GM13976 (cell line): ENCODE measurements around the gene VIL1.

Source experiments
- DNase-seq: peaks from one replicate; pipeline ENCODE4 v3.0.0; 2012; ENCODE audit warnings: low spot score
- in situ Hi-C: fragments of 300-500 bp; cut with MboI; formaldehyde crosslinking; loops from one replicate; pipeline ENCODE4 v1.12.0; 2022; ENCODE audit warnings: low sequenced_read_pairs, mixed read lengths, inconsistent platforms; ENCODE audit not compliant: unreplicated experiment
- TF ChIP-seq, protein P1 (sequence below): IDR thresholded peaks from 2 replicates; pipeline ENCODE4 v1.5.1; 2012; ENCODE audit warnings: borderline replicate concordance, mild to moderate bottlenecking; ENCODE audit not compliant: insufficient read depth; ENCODE audit errors: extremely low read depth, missing control alignments, control extremely low read depth

Gene VIL1

DNA sequence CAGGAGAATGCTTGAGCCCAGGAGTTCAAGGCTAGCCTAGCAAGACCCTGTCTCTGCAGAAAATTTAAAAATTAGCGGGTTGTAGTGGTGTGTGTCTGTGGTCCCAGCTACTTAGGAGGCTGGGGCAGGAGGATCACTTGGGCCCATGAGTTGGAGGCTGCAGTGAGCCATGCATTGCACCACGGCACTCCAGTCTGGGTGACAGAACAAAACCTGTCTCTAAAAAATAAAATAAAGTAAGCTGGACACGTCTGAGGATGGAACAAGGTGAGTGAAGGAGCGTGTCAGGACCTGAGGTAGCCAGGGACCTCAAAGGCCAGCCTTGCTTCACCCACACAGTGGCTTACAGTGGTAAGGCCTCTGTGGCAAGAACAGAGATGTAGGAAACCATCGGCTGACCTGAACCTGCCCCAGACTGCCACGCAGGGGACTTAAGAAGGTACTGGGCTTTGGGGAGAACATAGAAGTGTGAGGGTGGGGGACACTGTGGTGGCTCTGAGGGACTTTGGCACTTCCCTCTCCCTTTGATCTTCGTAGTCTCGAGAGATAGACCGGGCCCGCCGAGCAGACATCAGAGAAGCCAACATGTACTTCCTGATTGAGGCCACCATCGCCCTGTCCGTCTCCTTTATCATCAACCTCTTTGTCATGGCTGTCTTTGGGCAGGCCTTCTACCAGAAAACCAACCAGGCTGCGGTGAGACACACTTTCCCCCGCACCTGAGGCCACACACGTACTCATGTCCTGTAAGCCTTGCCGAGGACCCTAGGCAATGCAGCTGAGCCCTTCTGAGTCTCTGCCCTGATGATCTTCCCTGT, 29.4 kb upstream of the VIL1 start:
- TF ChIP-seq, protein P1, sequence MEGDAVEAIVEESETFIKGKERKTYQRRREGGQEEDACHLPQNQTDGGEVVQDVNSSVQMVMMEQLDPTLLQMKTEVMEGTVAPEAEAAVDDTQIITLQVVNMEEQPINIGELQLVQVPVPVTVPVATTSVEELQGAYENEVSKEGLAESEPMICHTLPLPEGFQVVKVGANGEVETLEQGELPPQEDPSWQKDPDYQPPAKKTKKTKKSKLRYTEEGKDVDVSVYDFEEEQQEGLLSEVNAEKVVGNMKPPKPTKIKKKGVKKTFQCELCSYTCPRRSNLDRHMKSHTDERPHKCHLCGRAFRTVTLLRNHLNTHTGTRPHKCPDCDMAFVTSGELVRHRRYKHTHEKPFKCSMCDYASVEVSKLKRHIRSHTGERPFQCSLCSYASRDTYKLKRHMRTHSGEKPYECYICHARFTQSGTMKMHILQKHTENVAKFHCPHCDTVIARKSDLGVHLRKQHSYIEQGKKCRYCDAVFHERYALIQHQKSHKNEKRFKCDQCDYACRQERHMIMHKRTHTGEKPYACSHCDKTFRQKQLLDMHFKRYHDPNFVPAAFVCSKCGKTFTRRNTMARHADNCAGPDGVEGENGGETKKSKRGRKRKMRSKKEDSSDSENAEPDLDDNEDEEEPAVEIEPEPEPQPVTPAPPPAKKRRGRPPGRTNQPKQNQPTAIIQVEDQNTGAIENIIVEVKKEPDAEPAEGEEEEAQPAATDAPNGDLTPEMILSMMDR, result no peak
- in situ Hi-C loops, result no loop called here
- DNase-seq, result no peak

- TF ChIP-seq, protein P1, result no peak
- no peak for DNase-seq
- in situ Hi-C loops, result no loop called here
Observed at GRCh38 chr2:218391202-218391601, 27.7 kb upstream of the VIL1 start.

- TF ChIP-seq, protein P1, result no peak
- in situ Hi-C loops, result no loop called here
- no peak for DNase-seq
Observed at GRCh38 chr2:218392459-218392858, 26.5 kb upstream of the VIL1 start.

- DNase-seq, result peak; percentile 10
- TF ChIP-seq, protein P1, result no peak
- in situ Hi-C loops, result no loop called here
Observed at GRCh38 chr2:218392891-218393462, 25.9 kb upstream of the VIL1 start.

- TF ChIP-seq, protein P1, result no peak
- peak; percentile 16 for DNase-seq
- in situ Hi-C loops, result no loop called here
Observed at GRCh38 chr2:218393750-218394290, 25.1 kb upstream of the VIL1 start.

DNA sequence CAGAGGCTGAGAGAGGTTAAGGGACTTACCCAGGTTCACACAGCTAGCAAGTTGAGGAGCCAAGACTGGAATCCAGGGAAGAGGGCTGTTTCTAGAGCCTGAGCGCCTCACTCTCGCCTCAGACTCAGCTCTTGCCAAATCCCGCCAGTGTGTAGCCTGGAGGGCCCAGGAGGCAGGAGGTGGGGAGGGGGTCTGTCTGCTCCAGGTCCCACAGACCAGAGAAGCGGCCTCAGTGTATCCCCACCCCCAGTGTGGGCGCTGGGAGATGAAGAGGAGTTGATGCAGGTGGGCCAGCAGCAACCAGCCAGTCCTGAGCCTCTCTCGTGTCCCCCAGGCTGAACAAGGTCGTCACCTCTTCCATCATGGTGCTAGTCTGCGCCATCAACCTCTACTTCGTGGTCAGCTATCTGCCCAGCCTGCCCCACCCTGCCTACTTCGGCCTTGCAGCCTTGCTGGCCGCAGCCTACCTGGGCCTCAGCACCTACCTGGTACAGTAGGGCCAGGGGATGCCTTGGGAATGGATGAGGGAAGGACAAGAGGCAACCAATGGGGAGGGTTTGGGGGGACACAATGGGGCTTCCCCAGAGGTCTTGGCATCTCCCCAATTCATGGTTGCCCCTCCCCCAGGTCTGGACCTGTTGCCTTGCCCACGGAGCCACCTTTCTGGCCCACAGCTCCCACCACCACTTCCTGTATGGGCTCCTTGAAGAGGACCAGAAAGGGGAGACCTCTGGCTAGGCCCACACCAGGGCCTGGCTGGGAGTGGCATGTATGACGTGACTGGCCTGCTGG, 24.4 kb upstream of the VIL1 start:
- peak; percentile 17 for DNase-seq
- in situ Hi-C loops, result no loop called here
- TF ChIP-seq, protein P1, result no peak
